Adrenal gland (tissue), 12 donors: Measurements from ENCODE around the gene SOD3. TPM values are rescaled to one million over a fixed set of nuclear protein-coding genes. Genes with fewer than 3 reads are reported as not detected.

Source experiments
- DNase-seq, 7 donors: peaks; one replicate each; pipeline ENCODE4 v3.0.0-alpha.2; 2019 to 2020
- H3K27ac ChIP-seq, 5 donors: fragments of 200-600 bp; sonication (generic) in 4 of 5; 1 replicate in 3 of 5; 2 replicates in 2 of 5; pipeline versions ENCODE4 v1.5.1 to v1.8.0; 2016 to 2020; ENCODE audit warnings: mild to moderate bottlenecking in 1 of 5
- H3K27me3 ChIP-seq: fragments of 200-600 bp; 2 replicates; pipeline ENCODE4 v1.8.0; 2021
- H3K36me3 ChIP-seq, 2 donors: fragments of 200-600 bp; replicated peaks in 1 of 2; 1 replicate in 1 of 2; 2 replicates in 1 of 2; pipeline versions ENCODE4 v1.5.1 to v1.8.0; 2018 to 2022
- H3K4me1 ChIP-seq, 2 donors: fragments of 200-600 bp; replicated peaks in 1 of 2; 1 replicate in 1 of 2; 2 replicates in 1 of 2; pipeline versions ENCODE4 v1.5.1 to v1.8.0; 2018 to 2021
- H3K4me3 ChIP-seq, 4 donors: fragments of 200-600 bp; sonication (generic) in 3 of 4; one replicate each; pipeline ENCODE4 v1.5.1; 2016 to 2018
- H3K9me3 ChIP-seq, 3 donors: fragments of 200-600 bp; sonication (generic) in 1 of 3; replicated peaks in 1 of 3; 1 replicate in 2 of 3; 2 replicates in 1 of 3; pipeline versions ENCODE4 v1.5.1 to v1.8.0; 2016 to 2021
- CTCF ChIP-seq, 6 experiments: fragments of 450-650 bp in 4 of 6; fragments of 200-600 bp in 2 of 6; sonication (generic) in 1 of 6; IDR thresholded peaks; 1 replicate in 5 of 6; 2 replicates in 1 of 6; pipeline versions ENCODE4 v1.5.1 to v1.8.0; 2016 to 2021; ENCODE audit warnings: antibody characterized with exemption in 6 of 6, mild to moderate bottlenecking in 2 of 6, moderate library complexity in 1 of 6
- POLR2A ChIP-seq, 2 donors: fragments of 450-650 bp; IDR thresholded peaks; one replicate each; pipeline ENCODE4 v1.6.1; 2017; ENCODE audit warnings: antibody characterized with exemption in 2 of 2, mild to moderate bottlenecking in 2 of 2, moderate library complexity in 1 of 2
- WGBS, 4 donors: extraction: QIAGEN DNeasy Blood & Tissue Kit in 2 of 4; methylation state at CpG; one replicate each; pipeline versions ENCODE4 v1.1.5 to v1.1.7; 2013 to 2017; 5-methylcytosine and 5-hydroxymethylcytosine counted together
- intact Hi-C, 2 donors: fragments of 100-400 bp; cut with DNase I; formaldehyde crosslinking; loops; one replicate each; pipeline versions ENCODE4 v1.14.1 to v1.15.0; 2022 to 2023
- polyA plus RNA-seq, 3 donors: library from polyadenylated mRNA; stranded (reverse); fragments of 200-250 nt in 2 of 3; fragments of 350-450 nt in 1 of 3; fragmentation: Illumina TruSeq in 1 of 3; extraction: RNeasy Lipid Tissue Mini Kit (QIAGEN cat#74804) in 1 of 3; gene quantifications; one replicate each; pipeline ENCODE4 v1.2.3, GENCODE V29; 2013 to 2014
- total RNA-seq, 9 donors: library from RNA; depleted of rRNA in 4 of 9; stranded (reverse); fragments of >200 nt in 4 of 9; fragments of 120-200 nt in 1 of 9; fragmentation: NEBNext Ultra II Directional in 1 of 9; extraction: Animal tissue kit (Norgen Biotek cat#: 25700) in 1 of 9; gene quantifications; one replicate each; pipeline versions ENCODE4 v1.1.0 to v1.2.4, GENCODE V29; 2013 to 2023
- donor health status: healthy with polysubstance abuse.
- donor health status: Bipolar disorder and iron deficiency.
- donor health status: DM: yes; HTN: yes; CAD: no.
- donor health status: DM: no; HTN: no; CAD: no.
- donor health status: DM: no; HTN: no; CAD: no.
- donor health status: DM: yes; HTN: yes; CAD: no.

The SOD3 gene
- total and polyA plus RNA-seq, 12 donors = 0.39 to 55.6 (median 23.1) TPM

GRCh38 chr4:24805067-24805466 is 9.7 kb downstream of the SOD3 start:
- no peaks in the 10 kb centered on the region for H3K36me3 ChIP-seq
- no peaks in the 10 kb centered on the region for H3K9me3 ChIP-seq
- TF ChIP-seq CTCF (IDR thresholded peaks at IDR 0.05) = no peak
- TF ChIP-seq POLR2A (IDR thresholded peaks at IDR 0.05) = no peak
- no peak overlapping the region for H3K27ac ChIP-seq
- H3K4me3 ChIP-seq = no peak overlapping the region
- H3K4me1 ChIP-seq = peaks cover 0 to 5% of the 10 kb centered on the region in 2 donors
- no peak for DNase-seq
- WGBS, 4 donors = 77 to 94% (median 79%) methylated on average over 5 of the region's 5 CpGs
- H3K27me3 ChIP-seq = peaks cover 5% of the 10 kb centered on the region
- intact Hi-C loops = no loop called here

GRCh38 chr4:24805566-24805965 is 10.2 kb downstream of the SOD3 start:
- WGBS, 4 donors = 75 to 83% (median 81%) methylated on average over 6 of the region's 6 CpGs
- no peaks in the 10 kb centered on the region for H3K36me3 ChIP-seq
- intact Hi-C loops = no loop called here
- H3K4me1 ChIP-seq = no peaks in the 10 kb centered on the region
- no peak overlapping the region for H3K4me3 ChIP-seq
- no peak for TF ChIP-seq CTCF (IDR thresholded peaks at IDR 0.05)
- no peak for TF ChIP-seq POLR2A (IDR thresholded peaks at IDR 0.05)
- H3K27ac ChIP-seq = no peak overlapping the region
- no peak for DNase-seq
- no peaks in the 10 kb centered on the region for H3K27me3 ChIP-seq
- no peaks in the 10 kb centered on the region for H3K9me3 ChIP-seq

GRCh38 chr4:24806206-24806990 is 11.0 kb downstream of the SOD3 start:
- WGBS, 4 donors = 89 to 94% (median 92%) methylated on average over 11 of the region's 11 CpGs
- intact Hi-C loops = no loop called here
- no peak for TF ChIP-seq POLR2A (IDR thresholded peaks at IDR 0.05)
- no peak for TF ChIP-seq CTCF (IDR thresholded peaks at IDR 0.05)
- Histone ChIP-seq H3K4me1 (no peaks in the 10 kb centered on the region), H3K36me3 (no peaks in the 10 kb centered on the region), H3K4me3 (no peak overlapping the region), H3K9me3 (no peaks in the 10 kb centered on the region), H3K27me3 (no peaks in the 10 kb centered on the region), H3K27ac (no peak overlapping the region)
- no peak for DNase-seq

- no peak overlapping the region for H3K4me3 ChIP-seq
- intact Hi-C loops = no loop called here
- no peaks in the 10 kb centered on the region for H3K36me3 ChIP-seq
- H3K27me3 ChIP-seq = no peaks in the 10 kb centered on the region
- TF ChIP-seq POLR2A (IDR thresholded peaks at IDR 0.05) = no peak
- TF ChIP-seq CTCF (IDR thresholded peaks at IDR 0.05) = no peak
- H3K27ac ChIP-seq = no peak overlapping the region
- WGBS, 4 donors = 81 to 94% (median 83%) methylated on average over 2 to 5 of the region's 5 CpGs
- no peak for DNase-seq
- H3K9me3 ChIP-seq = no peaks in the 10 kb centered on the region
- H3K4me1 ChIP-seq = no peaks in the 10 kb centered on the region
These were observed 12.2 kb downstream of the SOD3 start for GRCh38 chr4:24807611-24808010.
